Kidney epithelial cell (primary cell): ENCODE measurements around the gene DPH6. TPM values are rescaled to one million over a fixed set of nuclear protein-coding genes. Genes with fewer than 3 reads are reported as not detected.

ENCODE experiments used
- DNase-seq: peaks from one replicate; pipeline ENCODE4 v3.0.0-alpha.2; 2010; ENCODE audit warnings: low read depth
- H3K27me3 ChIP-seq: 2 replicates; pipeline ENCODE4 v1.6.0; 2011; ENCODE audit warnings: low read length; ENCODE audit not compliant: control insufficient read depth, insufficient read depth
- H3K36me3 ChIP-seq: 2 replicates; pipeline ENCODE4 v1.5.1; 2011; ENCODE audit warnings: low read length; ENCODE audit not compliant: control insufficient read depth, insufficient read depth
- H3K4me3 ChIP-seq: 2 replicates; pipeline ENCODE4 v1.5.1; 2011; ENCODE audit warnings: low read depth, mild to moderate bottlenecking, control low read depth, low read length
- CTCF ChIP-seq: IDR thresholded peaks from 2 replicates; pipeline ENCODE4 v1.5.1; 2011; ENCODE audit warnings: mild to moderate bottlenecking, moderate library complexity, low read length, control low read depth, inconsistent platforms; ENCODE audit not compliant: insufficient read depth, poor library complexity, severe bottlenecking
- total RNA-seq: library from RNA; depleted of rRNA; stranded (reverse); fragments of >200 nt; gene quantifications from 2 replicates; pipeline ENCODE4 v1.2.3, GENCODE V29; 2015

The DPH6 gene
- total RNA-seq, 1 donor from 2014 or later: 13.5 TPM

- peaks cover 2% of the 10 kb centered on the region for H3K36me3 ChIP-seq
- DNase-seq: no peak
- TF ChIP-seq CTCF: no peak
Measured at GRCh38 chr15:35491999-35492398, 54.0 kb downstream of the DPH6 start.

DNA sequence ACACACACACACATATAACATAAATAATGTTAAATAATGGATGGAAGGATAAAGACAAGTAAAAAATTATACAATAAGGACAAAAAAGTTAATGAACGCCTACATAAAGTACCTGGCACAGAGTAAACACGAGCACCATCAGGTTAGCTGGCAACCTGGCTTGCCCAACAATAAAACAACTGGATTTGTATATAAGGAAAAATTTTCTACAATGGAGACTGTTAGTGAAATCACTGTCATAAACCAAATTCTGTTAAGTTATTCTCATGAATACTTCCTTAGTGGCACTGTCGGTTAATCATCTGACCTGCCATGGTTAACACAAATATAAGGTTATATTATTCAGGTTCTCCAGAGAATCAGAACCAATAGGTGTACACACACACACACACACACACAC is 54.8 kb downstream of the DPH6 start:
- no peaks in the 10 kb centered on the region for H3K27me3 ChIP-seq
- H3K36me3 ChIP-seq: peaks cover 2% of the 10 kb centered on the region
- DNase-seq: no peak
- no peak overlapping the region for H3K4me3 ChIP-seq
- TF ChIP-seq CTCF: no peak

More at GRCh38 chr15:35491999-35492398, 54.0 kb downstream of the DPH6 start:
- Histone ChIP-seq H3K4me3 (no peak overlapping the region), H3K27me3 (no peaks in the 10 kb centered on the region)

DNA sequence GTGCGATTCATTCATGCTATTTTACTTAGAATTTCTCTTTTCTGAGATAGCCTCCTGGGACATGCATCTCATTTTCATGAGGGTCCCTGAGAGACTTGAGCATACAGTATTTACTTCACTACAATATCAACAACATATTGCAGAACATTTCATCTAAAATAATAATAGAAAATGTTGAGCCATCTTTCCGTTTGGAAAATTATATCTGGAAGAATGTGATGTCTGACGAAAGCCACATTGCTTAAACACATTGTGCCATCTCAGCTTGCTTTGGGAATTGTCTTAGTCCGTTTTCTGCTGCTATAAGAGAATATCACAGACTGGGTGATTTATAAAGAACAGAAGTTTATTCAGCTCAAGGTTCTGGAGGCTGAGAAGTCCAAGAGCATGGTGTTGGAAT is 55.5 kb downstream of the DPH6 start:
- no peaks in the 10 kb centered on the region for H3K27me3 ChIP-seq
- no peak for TF ChIP-seq CTCF
- DNase-seq: no peak
- peaks cover 2% of the 10 kb centered on the region for H3K36me3 ChIP-seq
- no peak overlapping the region for H3K4me3 ChIP-seq

DNA sequence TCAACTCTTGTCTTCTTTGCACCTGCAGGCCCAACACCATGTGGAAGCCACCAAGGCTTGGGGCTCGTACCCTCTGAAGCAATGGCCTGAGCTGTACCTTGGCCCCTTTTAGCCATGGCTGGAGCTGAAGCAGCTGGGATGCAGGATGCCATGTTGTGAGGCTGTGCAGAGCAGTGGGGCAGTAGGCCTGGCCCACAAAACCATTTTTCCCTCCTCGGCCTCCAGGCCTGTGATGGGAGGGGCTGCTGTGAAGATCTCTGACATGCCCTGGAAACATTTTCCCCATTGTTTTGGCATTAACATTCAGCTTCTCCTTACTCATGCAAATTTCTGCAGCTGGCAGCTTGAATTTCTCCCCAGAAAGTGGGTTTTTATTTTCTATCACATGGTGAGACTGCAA is 58.5 kb downstream of the DPH6 start:
- DNase-seq: no peak
- Histone ChIP-seq H3K36me3 (peaks cover 2% of the 10 kb centered on the region), H3K27me3 (no peaks in the 10 kb centered on the region), H3K4me3 (no peak overlapping the region)
- no peak for TF ChIP-seq CTCF

DNA sequence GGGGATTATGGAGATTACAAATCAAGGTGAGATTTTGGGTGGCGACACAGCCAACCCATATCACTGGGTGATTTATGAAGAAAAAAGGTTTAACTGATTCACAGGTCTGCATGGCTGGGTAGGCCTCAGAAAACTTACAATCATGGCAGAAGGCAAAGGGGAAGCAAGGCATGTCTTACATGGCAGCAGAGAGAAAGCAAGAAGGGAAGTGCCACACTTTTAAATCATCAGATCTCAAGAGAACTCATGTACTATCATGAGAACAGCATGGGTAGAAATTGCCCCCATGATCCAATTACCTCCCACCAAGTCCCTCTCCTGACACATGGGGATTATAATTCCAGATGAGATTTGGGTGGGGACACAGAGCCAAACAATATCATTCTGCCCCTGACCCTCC is 59.7 kb downstream of the DPH6 start:
- TF ChIP-seq CTCF: no peak

GRCh38 chr15:35485411-35485810 is 60.6 kb downstream of the DPH6 start:
- no peak for TF ChIP-seq CTCF
- Histone ChIP-seq H3K27me3 (no peaks in the 10 kb centered on the region), H3K4me3 (no peak overlapping the region), H3K36me3 (peaks cover 2% of the 10 kb centered on the region)
- DNase-seq: no peak

More for the DNA sequence above, 59.7 kb downstream of the DPH6 start:
- H3K36me3 ChIP-seq: peaks cover 2% of the 10 kb centered on the region
- no peak overlapping the region for H3K4me3 ChIP-seq
- no peaks in the 10 kb centered on the region for H3K27me3 ChIP-seq
- DNase-seq: no peak
